NK-92 (cell line): Measurements from ENCODE around the gene CYB5R4.
"Not testable (repeated sequence)": the region's sequence is repeated elsewhere in the genome, so short reads cannot be mapped to it uniquely, and the experiment has no call there.

Experiments used
- DNase-seq: peaks from one replicate; lab custom pipeline; 2025; ENCODE audit not compliant: unreplicated experiment; lab: John Stamatoyannopoulos, UW

CYB5R4 gene

GRCh38 chr6:83907623-83908390 lies 48.3 kb downstream of the CYB5R4 start:
- DNase-seq, result not testable (repeated sequence)

GRCh38 chr6:83908813-83909212 lies 49.3 kb downstream of the CYB5R4 start:
- DNase-seq, result no peak

GRCh38 chr6:83911278-83911677 lies 51.8 kb downstream of the CYB5R4 start:
- no peak for DNase-seq

GRCh38 chr6:83914953-83915352 lies 55.5 kb downstream of the CYB5R4 start:
- no peak for DNase-seq

GRCh38 chr6:83917001-83917400 lies 57.5 kb downstream of the CYB5R4 start:
- no peak for DNase-seq

- DNase-seq, result no peak
Observed at GRCh38 chr6:83920017-83920416, 60.5 kb downstream of the CYB5R4 start.

GRCh38 chr6:83921315-83921714 lies 61.8 kb downstream of the CYB5R4 start:
- DNase-seq, result no peak

- DNase-seq, result no peak
Observed at GRCh38 chr6:83927470-83927869, 68.0 kb downstream of the CYB5R4 start.

- no peak for DNase-seq
Observed at GRCh38 chr6:83928286-83928685, 68.8 kb downstream of the CYB5R4 start.

- not testable (repeated sequence) for DNase-seq
Observed at GRCh38 chr6:83946201-83946833, 86.8 kb downstream of the CYB5R4 start.

- not testable (repeated sequence) for DNase-seq
Observed at GRCh38 chr6:83947983-83948382, 88.5 kb downstream of the CYB5R4 start.

GRCh38 chr6:83948851-83949250 lies 89.4 kb downstream of the CYB5R4 start:
- no peak for DNase-seq

GRCh38 chr6:83951423-83951822 lies 91.9 kb downstream of the CYB5R4 start:
- not testable (repeated sequence) for DNase-seq

- DNase-seq, result no peak
Observed at GRCh38 chr6:83952830-83953229, 93.3 kb downstream of the CYB5R4 start.

GRCh38 chr6:83954371-83954770 lies 94.9 kb downstream of the CYB5R4 start:
- DNase-seq, result no peak

GRCh38 chr6:83958241-83958685 lies 98.8 kb downstream of the CYB5R4 start:
- no peak for DNase-seq

- no peak for DNase-seq
Observed at GRCh38 chr6:83960664-83961063, 101.2 kb downstream of the CYB5R4 start.

- no peak for DNase-seq
Observed at GRCh38 chr6:83962582-83962981, 103.1 kb downstream of the CYB5R4 start.

GRCh38 chr6:83966539-83966938 lies 107.0 kb downstream of the CYB5R4 start:
- no peak for DNase-seq

- no peak for DNase-seq
Observed at GRCh38 chr6:83970582-83970981, 111.1 kb downstream of the CYB5R4 start.

GRCh38 chr6:83974409-83975050 lies 115.0 kb downstream of the CYB5R4 start:
- DNase-seq, result no peak
